ENCODE data around the gene POLR1A.

The POLR1A gene

GRCh38 chr2:86097114-86097896, 8.4 kb downstream of the POLR1A start:
- DNase-seq (ENCODE audit: low read depth), result no peak

DNA sequence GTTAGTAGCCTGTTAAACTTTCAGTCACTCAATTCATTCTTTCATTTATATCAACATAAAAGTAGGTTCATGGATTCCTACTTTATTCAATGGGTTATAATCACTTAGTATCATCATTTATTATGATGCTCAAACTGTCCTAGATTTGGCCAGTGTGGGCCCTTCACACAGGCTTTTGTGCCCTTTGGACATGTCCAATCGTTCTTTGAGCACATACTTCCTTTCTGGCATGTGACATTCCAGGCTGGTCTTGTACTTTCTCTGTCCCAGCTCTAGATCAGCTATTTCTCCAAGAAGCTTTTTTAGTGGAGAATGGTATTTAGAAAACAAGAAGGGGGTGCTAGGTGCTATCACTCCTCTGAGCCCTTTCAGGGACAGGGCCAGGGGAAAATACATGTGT, 11.5 kb downstream of the POLR1A start:
- no peak for DNase-seq (ENCODE audit: low read depth)

- no peak for DNase-seq (ENCODE audit: low read depth)
Measured at GRCh38 chr2:86087936-86088850, 17.5 kb downstream of the POLR1A start.

DNA sequence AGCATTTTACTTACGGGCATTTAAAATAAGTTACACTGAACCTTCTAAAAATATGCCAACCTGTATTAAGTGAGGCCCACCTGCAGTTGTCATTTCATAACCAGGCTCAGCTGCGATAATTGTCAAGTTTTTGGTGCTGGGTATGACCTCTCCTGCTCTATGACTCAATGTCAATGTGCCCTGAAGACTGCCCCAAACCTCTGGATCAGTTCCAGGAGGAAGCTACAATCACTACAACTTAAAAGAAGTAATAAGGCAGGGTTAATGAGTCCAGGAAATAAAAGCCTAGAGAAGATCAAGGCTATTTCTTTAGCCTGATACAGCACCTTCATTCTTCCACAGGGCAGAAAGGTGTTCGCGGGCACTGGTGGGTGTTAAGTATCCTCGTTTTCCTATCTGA, 22.9 kb downstream of the POLR1A start:
- no peak for DNase-seq (ENCODE audit: low read depth)

- DNase-seq (ENCODE audit: low read depth), result no peak
Measured at GRCh38 chr2:86081724-86082123, 24.0 kb downstream of the POLR1A start.

DNA sequence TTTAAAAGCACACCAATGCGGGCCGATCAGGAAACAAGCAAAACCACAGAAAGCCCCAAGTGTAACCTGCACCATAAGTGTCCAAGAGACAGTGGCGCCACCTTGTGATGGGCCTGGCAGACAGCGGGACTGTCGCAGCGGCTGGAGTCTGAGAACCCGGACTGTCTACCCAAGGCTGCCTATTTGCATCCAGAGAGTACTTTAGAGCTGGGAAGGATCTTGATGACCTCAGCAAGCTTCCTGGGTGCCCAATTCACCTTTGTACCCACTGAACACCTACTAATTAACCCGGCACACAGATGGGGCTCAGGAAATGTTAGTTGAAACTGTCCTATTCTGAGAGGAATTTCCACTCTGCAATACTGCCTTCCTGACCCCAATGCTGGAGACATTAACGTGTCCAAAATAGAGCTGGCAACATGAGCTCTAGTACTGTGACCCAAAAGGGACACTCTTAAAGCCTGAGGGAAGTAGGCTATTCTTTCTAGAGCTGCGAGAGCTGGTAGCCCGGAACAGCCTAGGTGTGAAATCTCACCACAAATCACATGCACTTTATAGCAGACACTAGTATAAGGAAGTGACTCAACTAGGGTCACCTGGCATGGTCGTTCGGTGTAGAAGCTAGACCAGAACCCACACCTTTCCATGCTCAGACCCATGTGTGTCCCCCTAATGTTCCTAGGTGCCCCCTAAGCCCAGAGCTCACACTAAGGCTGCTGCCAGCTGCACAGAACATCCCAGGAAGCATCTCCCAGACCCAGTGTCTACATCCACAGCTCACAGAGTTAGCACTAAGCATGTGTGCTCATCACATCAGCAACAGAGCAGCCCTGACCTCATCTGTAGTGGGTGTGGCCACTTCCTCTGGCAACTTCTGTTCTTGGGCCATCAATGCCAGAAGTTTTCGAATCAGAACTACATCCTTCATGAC, 25.4 kb downstream of the POLR1A start:
- DNase-seq (ENCODE audit: low read depth), result no peak

DNA sequence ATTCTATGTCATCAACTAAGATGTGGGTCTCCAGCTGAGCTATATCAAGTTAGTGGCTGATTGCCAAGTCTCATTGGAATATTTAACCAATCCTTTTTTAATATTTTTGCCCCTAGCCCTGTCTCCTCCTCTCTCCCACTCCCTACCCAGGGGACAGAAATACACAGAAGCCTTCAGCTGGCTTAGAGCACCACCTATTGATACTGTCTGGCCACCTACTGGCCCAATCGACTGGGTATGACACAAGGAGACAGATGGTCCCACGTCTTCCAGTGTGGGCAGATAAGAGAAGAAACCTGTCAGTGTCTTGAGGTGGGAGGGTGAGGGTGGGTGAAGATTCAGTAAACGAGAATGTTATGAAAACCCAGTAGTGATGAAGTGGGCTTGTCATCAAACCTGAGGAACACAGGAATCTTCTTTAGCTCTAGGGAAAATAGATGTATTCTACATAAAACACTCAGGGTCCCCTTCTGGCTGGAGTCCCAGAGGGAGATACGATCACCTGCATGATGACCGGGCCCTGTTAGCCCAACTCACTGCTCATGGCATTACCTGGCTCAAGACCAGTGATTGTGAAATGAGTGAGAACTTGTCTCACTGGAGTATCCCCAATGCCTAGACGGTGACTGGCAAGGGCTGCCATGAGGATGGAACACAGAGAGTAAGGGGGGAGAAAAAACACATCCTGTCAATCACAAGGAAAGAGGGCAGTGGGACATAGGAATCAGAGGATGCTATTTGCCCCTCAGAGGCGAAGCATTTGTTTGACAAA, 26.7 kb downstream of the POLR1A start:
- DNase-seq (ENCODE audit: low read depth), result no peak

- no peak for DNase-seq (ENCODE audit: low read depth)
Measured at GRCh38 chr2:86075886-86076285, 29.8 kb downstream of the POLR1A start.

GRCh38 chr2:86074811-86075210, 30.9 kb downstream of the POLR1A start:
- DNase-seq (ENCODE audit: low read depth), result no peak

DNA sequence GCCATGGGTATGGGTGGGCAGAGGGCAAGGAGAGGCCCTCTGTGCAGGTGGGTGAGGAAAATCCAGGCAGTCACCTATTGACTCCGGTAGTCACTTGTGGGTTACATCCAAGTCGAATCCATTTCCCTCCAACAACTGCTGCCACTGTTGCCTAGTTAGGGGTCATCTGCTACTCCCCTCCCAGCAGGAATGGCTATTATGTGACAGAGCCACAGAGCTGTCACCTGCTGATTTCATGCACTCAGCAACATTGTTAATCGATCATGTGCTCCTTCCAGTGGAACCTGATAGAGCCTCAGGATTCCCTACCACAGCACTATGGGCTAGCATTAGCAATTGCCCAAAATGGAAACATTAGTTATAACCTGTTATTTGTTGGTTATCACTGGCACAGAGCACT, 31.4 kb downstream of the POLR1A start:
- no peak for DNase-seq (ENCODE audit: low read depth)

GRCh38 chr2:86073225-86073624, 32.5 kb downstream of the POLR1A start:
- no peak for DNase-seq (ENCODE audit: low read depth)

- DNase-seq (ENCODE audit: low read depth), result no peak
Measured at GRCh38 chr2:86072271-86072858, 33.3 kb downstream of the POLR1A start.

- DNase-seq (ENCODE audit: low read depth), result no peak
Measured at GRCh38 chr2:86070868-86071267, 34.8 kb downstream of the POLR1A start.

DNA sequence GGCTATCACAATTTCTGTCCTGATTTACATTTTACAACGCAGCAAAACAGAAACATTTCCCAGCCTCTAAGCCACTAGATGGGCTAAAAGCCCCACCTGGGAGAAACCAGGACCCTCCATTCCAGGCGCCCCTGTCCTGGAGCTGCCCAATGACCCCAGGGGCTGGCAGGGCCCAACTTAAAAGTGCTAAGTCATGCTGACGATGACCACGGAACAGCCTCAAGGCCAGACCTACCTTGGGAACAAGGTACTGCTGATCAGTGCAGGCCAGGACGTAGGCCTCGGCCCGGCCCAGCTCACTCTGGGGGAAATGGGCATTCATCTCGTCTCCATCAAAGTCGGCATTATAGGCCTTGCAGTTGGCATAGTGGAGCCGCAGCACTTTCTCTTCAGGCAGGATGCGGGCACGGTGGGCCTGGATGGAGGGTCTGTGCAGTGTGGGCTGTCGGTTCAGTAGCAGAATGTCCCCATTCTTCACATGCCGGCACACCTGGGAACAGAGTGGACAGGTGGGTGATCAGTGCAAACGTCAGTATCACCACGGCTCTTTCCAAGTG, 35.8 kb downstream of the POLR1A start:
- DNase-seq (ENCODE audit: low read depth), result no peak

DNA sequence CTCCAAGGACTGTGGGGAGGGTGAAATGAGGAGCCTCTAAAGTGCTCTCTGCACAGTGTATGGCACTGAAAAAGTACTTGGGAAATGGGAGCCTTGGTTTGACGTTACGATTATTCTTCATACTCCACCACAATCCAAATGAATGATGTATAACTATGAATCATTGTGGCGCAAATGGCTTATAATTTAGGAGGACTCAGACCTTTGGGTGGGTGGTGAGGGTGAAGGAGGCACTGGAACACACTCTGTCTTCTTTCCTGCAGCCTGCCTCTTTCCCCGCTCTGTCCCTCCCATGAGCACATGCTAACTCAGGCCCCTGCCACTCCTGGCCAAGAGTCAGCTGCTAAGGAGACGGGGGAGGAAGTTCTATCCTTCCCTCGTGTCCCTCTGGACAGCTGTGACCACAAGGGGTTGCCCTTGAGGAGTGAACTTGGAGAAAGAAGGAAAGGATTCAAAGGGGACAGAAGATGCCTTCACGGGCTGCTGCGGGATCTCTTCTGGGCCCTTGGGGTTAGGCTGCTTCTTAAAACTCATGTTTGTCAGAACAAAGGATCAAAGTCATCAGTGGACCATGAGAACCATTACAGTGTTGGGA, 36.5 kb downstream of the POLR1A start:
- DNase-seq (ENCODE audit: low read depth), result no peak

- no peak for DNase-seq (ENCODE audit: low read depth)
Measured at GRCh38 chr2:86068648-86069047, 37.0 kb downstream of the POLR1A start.

- no peak for DNase-seq (ENCODE audit: low read depth)
Measured at GRCh38 chr2:86068136-86068588, 37.5 kb downstream of the POLR1A start.

DNA sequence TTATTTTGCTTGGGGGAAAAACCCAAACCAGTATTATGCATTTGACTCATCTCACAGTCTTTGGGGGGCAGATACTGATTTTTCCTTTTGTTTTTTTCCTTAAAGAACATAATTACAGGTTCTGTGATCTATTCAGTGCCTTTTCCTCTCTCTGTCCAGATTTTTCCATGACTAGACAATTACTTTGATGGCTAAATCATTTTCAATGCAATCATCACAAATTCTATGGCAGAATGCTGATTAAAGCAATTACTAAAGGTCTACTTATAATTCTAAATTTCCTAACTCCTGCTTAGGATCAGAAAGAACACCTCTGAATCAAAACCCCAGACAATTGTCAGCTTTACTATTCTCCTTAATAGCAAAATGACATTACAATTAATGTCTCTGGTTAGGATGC, 38.8 kb downstream of the POLR1A start:
- DNase-seq (ENCODE audit: low read depth), result no peak

- DNase-seq (ENCODE audit: low read depth), result no peak
Measured at GRCh38 chr2:86066007-86066578, 39.6 kb downstream of the POLR1A start.

DNA sequence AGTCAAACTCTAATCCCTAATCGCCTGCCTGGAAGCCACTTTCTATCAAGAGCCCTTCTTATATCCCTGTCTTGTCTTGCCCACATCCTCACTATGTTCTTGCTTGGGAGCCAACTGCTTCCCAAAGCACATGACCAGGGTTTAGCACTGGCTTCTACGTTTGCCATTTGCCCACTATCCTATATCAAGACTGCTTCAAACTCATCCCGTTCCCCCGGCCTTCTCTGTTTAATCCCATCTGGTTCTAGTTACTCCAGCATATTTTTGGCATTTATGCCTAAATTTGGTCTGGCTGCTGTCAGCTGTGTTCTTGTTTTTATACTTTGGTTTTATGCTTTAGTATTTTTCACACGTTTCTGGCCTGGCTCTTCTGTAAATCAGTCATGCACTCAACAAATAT, 40.2 kb downstream of the POLR1A start:
- DNase-seq (ENCODE audit: low read depth), result no peak
